Transverse colon (tissue), 4 donors: Measurements from ENCODE around the gene MYO16. TPM values are rescaled to one million over a fixed set of nuclear protein-coding genes. Genes with fewer than 3 reads are reported as not detected.

ENCODE experiments used
- DNase-seq: peaks from one replicate; pipeline ENCODE4 v3.0.0-alpha.2; 2019
- H3K27ac ChIP-seq, 4 donors: fragments of 200-600 bp; sonication (generic); 2 replicates each; pipeline ENCODE4 v1.5.1; 2016 to 2018; ENCODE audit warnings: inconsistent platforms in 4 of 4
- H3K27me3 ChIP-seq: fragments of 200-600 bp; sonication (generic); 2 replicates; pipeline ENCODE4 v1.5.1; 2017; ENCODE audit warnings: inconsistent platforms
- H3K36me3 ChIP-seq, 4 donors: fragments of 200-600 bp; sonication (generic); 2 replicates each; pipeline ENCODE4 v1.5.1; 2017 to 2019; ENCODE audit warnings: inconsistent platforms in 4 of 4
- H3K4me1 ChIP-seq, 4 donors: fragments of 200-600 bp; sonication (generic); 2 replicates each; pipeline ENCODE4 v1.5.1; 2017 to 2020; ENCODE audit warnings: inconsistent platforms in 4 of 4
- H3K4me3 ChIP-seq, 4 donors: fragments of 200-600 bp; sonication (generic); 1 replicate in 1 of 4; 2 replicates in 3 of 4; pipeline versions ENCODE4 v1.5.1 to v1.6.1; 2017 to 2019; ENCODE audit warnings: inconsistent platforms in 4 of 4
- H3K9me3 ChIP-seq, 2 donors: fragments of 200-600 bp; sonication (generic); 2 replicates each; pipeline ENCODE4 v1.5.1; 2017 to 2019; ENCODE audit warnings: inconsistent platforms in 2 of 2
- CTCF ChIP-seq, 5 experiments: fragments of 200-600 bp in 3 of 5; fragments of 450-650 bp in 2 of 5; sonication (generic) in 3 of 5; IDR thresholded peaks; 1 replicate in 2 of 5; 2 replicates in 3 of 5; pipeline ENCODE4 v1.5.1; 2016 to 2017; ENCODE audit warnings: antibody characterized with exemption in 5 of 5, inconsistent platforms in 3 of 5, mild to moderate bottlenecking in 2 of 5, moderate library complexity in 1 of 5
- EP300 ChIP-seq: sonication (generic); formaldehyde crosslinking; IDR thresholded peaks from one replicate; pipeline ENCODE4 v1.6.1; 2017; ENCODE audit warnings: antibody characterized with exemption, low read depth
- POLR2A ChIP-seq: fragments of 450-650 bp; IDR thresholded peaks from one replicate; pipeline ENCODE4 v1.6.1; 2016; ENCODE audit warnings: antibody characterized with exemption, mild to moderate bottlenecking, moderate library complexity
- POLR2AphosphoS5 ChIP-seq, 3 donors: sonication (generic); formaldehyde crosslinking; IDR thresholded peaks; one replicate each; pipeline ENCODE4 v1.6.1; 2016; ENCODE audit warnings: antibody characterized with exemption in 3 of 3
- WGBS, 2 donors: methylation state at CpG; one replicate each; pipeline ENCODE4 v1.1.5; 2018; ENCODE audit warnings: low coverage in 1 of 2; 5-methylcytosine and 5-hydroxymethylcytosine counted together
- in situ Hi-C, 4 donors: fragments of 200-750 bp; cut with MboI; loops; one replicate each; pipeline versions ENCODE4 v1.15.0 to v1.15.1; 2017; ENCODE audit warnings: low sequenced_read_pairs in 3 of 4, low pct_ligation_motif_present in 1 of 4, low pct_unique_long_range_greater_than_20kb in 1 of 4
- intact Hi-C: fragments of 100-400 bp; cut with DNase I; formaldehyde crosslinking; loops from one replicate; pipeline ENCODE4 v1.15.1; 2023; ENCODE audit warnings: low total_unique reads
- total RNA-seq, 4 donors: library from RNA; depleted of rRNA; stranded (reverse); fragments of >200 nt; gene quantifications; one replicate each; pipeline ENCODE4 v1.1.0, GENCODE V29; 2016

MYO16 gene
- total RNA-seq, 4 donors from 2014 or later = under 0.01 to 3.4 TPM; not detected in 2

- Histone ChIP-seq H3K9me3 (no peaks in the 10 kb centered on the region), H3K27ac (no peak overlapping the region), H3K36me3 (no peaks in the 10 kb centered on the region), H3K4me3 (no peak overlapping the region), H3K27me3 (no peaks in the 10 kb centered on the region), H3K4me1 (peaks cover 0 to 3% (median 0%) of the 10 kb centered on the region in 4 donors)
- 86 to 92% methylated on average over 3 to 6 of the region's 6 CpGs for WGBS, 2 donors
- TF ChIP-seq EP300 = no peak
- no peak for TF ChIP-seq POLR2A
- TF ChIP-seq CTCF (IDR thresholded peaks at IDR 0.05) = no peak
- TF ChIP-seq POLR2AphosphoS5 (IDR thresholded peaks at IDR 0.05) = no peak
- in situ Hi-C loops = loop anchor here in 3 of 4 donors (25.0 kb wide), 2 partner anchors 657 to 982 kb away; partner anchors contain the start of gene IRS2 (in 3 of the 3)
- no peak for DNase-seq
- intact Hi-C loops = no loop called here
Measured at GRCh38 chr13:109130093-109130835, 500.9 kb downstream of the MYO16 start.

- Histone ChIP-seq H3K27me3 (no peaks in the 10 kb centered on the region), H3K4me1 (peaks cover 0 to 3% (median 0%) of the 10 kb centered on the region in 4 donors), H3K27ac (peak overlapping the region in 1 of 4 donors; percentile 2), H3K36me3 (no peaks in the 10 kb centered on the region), H3K9me3 (no peaks in the 10 kb centered on the region), H3K4me3 (no peak overlapping the region)
- 5 to 34% methylated on average over 4 to 10 of the region's 10 CpGs for WGBS, 2 donors
- DNase-seq = no peak
- in situ Hi-C loops (loop anchor here in 3 of 4 donors (25.0 kb wide), 2 partner anchors 656 to 981 kb away; partner anchors contain the start of gene IRS2 (in 3 of the 3)), intact Hi-C loops (no loop called here)
- TF ChIP-seq POLR2AphosphoS5 (IDR thresholded peaks at IDR 0.05) (peak in 1 of 3 donors; percentile 59), POLR2A (no peak)
Measured at GRCh38 chr13:109131698-109132257, 502.4 kb downstream of the MYO16 start.

- Histone ChIP-seq H3K36me3 (no peaks in the 10 kb centered on the region), H3K9me3 (no peaks in the 10 kb centered on the region), H3K4me3 (no peak overlapping the region), H3K27me3 (peaks cover 3% of the 10 kb centered on the region), H3K27ac (no peak overlapping the region), H3K4me1 (peaks cover 0 to 3% (median 0%) of the 10 kb centered on the region in 4 donors)
- in situ Hi-C loops (loop anchor here in 3 of 4 donors (25.0 kb wide), 2 partner anchors 652 to 977 kb away; partner anchors contain the start of gene IRS2 (in 3 of the 3)), intact Hi-C loops (no loop called here)
- TF ChIP-seq EP300 (no peak), POLR2AphosphoS5 (IDR thresholded peaks at IDR 0.05) (no peak), POLR2A (no peak), CTCF (IDR thresholded peaks at IDR 0.05) (no peak)
- WGBS, 2 donors = 86 to 88% methylated on average over 4 to 6 of the region's 6 CpGs
- no peak for DNase-seq
Measured at GRCh38 chr13:109135018-109135417, 505.6 kb downstream of the MYO16 start.

- peaks cover 22% of the 10 kb centered on the region for H3K27me3 ChIP-seq
- peaks cover 0 to 4% (median 0%) of the 10 kb centered on the region in 4 donors for H3K4me1 ChIP-seq
- TF ChIP-seq POLR2AphosphoS5 (IDR thresholded peaks at IDR 0.05) = no peak
- TF ChIP-seq EP300 = no peak
- no peak for TF ChIP-seq POLR2A
- no peak for TF ChIP-seq CTCF (IDR thresholded peaks at IDR 0.05)
- no peaks in the 10 kb centered on the region for H3K36me3 ChIP-seq
- no peak for DNase-seq
- H3K4me3 ChIP-seq = no peak overlapping the region
- in situ Hi-C loops = loop anchor here in 3 of 4 donors (25.0 kb wide), 2 partner anchors 650 to 975 kb away; partner anchors contain the start of gene IRS2 (in 3 of the 3)
- intact Hi-C loops = no loop called here
- no peaks in the 10 kb centered on the region for H3K9me3 ChIP-seq
- WGBS, 2 donors = 77% methylated on average over 2 of the region's 2 CpGs; no CpG with 5 or more reads in 1 of the 2 donors
- H3K27ac ChIP-seq = no peak overlapping the region
Measured at GRCh38 chr13:109136873-109137272, 507.5 kb downstream of the MYO16 start.
